Daoy (cell line): ENCODE measurements around the gene PDE6A. TPM values are rescaled to one million over a fixed set of nuclear protein-coding genes. Genes with fewer than 3 reads are reported as not detected.
"Not testable (repeated sequence)": the region's sequence is repeated elsewhere in the genome, so short reads cannot be mapped to it uniquely, and the experiment has no call there.

Experiments
- DNase-seq: peaks from one replicate; pipeline ENCODE4 v3.0.0-alpha.2; 2015; ENCODE audit warnings: low read depth
- total RNA-seq: library from RNA; depleted of rRNA; stranded (reverse); fragments of >200 nt; shearing (Covaris generic); gene quantifications from 2 replicates; pipeline ENCODE4 v1.2.3, GENCODE V29; 2014

PDE6A gene
- total RNA-seq, 1 experiment from 2014 or later, result not detected

DNA sequence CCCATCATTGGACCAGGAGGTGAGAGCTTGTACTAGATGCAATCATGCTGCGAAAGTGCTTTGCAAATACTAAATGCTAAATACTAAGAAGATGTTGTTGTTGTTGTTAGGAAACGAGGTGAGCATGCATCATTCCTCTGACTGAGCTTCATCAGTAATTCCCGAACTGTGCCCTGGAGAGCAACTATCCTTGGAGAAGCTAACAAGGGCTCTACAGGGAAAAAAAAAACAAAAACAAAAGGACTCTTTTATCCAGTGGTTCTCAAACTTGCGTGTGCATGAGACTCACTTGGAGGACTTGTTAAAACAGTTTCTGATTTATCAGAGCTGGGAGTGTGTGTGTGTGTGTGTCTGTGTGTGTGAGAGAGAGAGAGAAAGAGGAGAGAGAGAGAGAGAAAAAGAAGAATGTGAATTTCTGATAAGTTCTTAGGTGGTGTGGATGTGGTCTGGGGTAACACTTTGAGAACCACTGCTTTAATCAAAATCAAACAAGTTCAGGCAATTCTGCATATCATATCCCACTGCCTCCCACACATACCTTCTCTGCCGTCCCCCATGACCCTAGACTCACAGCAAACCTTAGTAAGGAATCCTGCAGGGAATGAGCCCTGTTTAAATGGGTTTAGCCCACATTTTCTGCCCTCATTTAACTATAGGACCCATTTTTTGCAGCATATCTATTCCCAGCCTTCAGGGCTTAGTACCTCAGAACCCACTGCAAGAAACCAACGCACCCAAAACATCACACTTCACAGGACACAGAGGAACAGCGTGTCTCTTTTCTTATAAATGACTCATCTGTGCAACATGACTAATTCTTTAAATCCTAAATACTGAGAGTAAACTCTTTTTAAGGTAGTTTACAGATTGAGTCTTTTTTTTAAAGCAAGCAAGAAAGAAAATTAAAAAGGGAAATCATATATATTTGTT is 48.9 kb downstream of the PDE6A start:
- DNase-seq, result peak; percentile 14

- no peak for DNase-seq
Observed at GRCh38 chr5:149894237-149894636, 50.4 kb downstream of the PDE6A start.

DNA sequence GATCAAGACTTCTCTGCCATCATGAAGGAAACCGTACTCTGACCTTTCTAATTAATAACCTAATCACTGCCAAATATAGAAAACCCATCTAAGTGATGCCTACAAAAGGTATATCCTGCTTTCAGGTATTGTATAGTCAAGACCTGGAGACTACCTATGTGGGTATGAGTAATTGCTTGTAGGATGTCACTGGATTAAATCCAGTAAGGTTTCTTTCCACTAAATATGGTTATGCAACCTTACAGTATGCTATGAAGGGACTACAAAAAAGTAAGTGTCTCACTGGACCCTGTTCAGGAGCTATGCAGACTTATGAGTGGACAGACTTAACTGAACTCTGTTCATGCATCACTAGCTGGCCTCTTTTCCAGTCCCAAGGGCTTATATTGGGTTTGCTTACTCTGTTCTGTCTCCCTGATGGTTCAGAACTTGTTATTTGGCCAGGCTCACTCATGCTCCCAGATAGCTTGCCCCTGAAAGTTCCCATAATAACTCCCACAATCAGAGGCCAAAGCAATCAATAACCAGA is 51.1 kb downstream of the PDE6A start:
- no peak for DNase-seq

DNA sequence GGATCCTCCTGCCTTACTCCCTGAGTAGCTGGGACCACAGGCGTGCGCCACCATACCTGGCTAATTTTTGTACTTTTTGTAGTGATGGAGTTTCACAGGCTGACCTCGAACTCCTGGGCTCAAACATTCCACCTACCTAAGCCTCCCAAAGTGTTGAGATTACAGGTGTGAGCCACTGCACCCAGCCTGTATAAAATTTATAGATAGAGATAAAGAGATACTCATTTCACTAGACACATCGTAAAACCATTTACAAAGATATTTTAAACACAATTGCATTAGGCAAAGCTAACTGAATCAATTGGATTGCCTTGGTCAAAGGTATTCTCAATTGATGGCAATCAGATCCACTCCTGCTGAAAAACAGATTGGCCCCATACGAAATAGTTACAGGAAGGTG is 52.0 kb downstream of the PDE6A start:
- no peak for DNase-seq

GRCh38 chr5:149888280-149888679 is 56.3 kb downstream of the PDE6A start:
- DNase-seq, result no peak

GRCh38 chr5:149887622-149888183 is 56.9 kb downstream of the PDE6A start:
- DNase-seq, result peak; percentile 86

DNA sequence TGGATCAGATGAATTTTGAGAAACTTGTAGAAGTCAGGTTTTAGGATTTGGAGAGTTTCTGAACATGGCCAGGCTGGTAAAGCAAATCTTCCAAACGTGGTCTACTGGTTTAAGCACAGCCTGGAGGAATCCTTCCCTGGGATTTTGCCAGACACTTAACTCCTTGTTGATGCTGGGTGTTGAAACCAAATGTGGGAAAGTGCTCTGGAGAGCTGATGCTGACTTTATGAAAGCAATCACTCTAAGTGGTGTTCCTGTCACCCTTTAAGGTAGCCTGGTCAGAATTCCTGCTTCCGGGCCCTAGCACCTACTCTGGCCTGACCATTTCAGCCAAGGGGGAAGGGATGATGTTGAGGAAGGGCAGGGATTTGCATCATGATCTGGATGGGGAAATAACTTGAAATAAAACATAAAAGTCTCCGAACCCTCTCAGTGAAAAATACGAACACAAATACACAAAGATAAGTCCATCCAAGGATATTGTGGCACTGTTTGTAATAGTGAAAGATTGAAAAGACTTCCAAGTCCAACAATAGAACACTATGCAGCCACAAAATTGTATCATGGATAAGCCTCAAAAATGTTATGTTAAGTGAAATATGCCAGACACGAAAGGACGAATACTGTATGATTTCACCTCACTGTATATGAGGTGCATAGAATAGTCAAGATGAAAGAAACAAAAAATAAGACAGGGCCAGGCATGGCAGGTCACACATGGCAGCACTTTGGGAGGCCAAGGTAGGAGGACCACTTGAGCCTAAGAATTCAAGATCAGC is 57.7 kb downstream of the PDE6A start:
- DNase-seq, result peak; percentile 66

- DNase-seq, result peak; percentile 66
Observed at GRCh38 chr5:149886060-149886459, 58.5 kb downstream of the PDE6A start.

DNA sequence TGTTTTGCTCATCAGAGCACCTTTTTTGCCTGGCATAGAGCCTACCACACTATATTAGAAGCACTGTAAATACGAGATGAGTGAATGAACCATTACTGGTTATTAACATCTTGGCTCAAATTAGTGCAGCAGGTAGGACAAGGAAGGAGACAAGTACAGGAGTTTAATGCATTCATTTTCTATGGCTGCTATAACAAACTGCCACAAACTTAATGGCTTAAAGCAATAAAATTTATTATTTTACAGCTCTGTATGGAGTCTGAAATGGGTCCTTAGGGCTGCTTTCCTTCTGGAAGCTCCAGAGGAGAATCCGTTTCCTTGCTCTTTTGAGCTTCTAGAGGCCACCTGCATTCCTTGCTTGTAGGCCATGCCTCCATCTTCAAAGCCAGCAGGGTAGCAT is 59.1 kb downstream of the PDE6A start:
- DNase-seq, result no peak

- no peak for DNase-seq
Observed at GRCh38 chr5:149883550-149883949, 61.0 kb downstream of the PDE6A start.

DNA sequence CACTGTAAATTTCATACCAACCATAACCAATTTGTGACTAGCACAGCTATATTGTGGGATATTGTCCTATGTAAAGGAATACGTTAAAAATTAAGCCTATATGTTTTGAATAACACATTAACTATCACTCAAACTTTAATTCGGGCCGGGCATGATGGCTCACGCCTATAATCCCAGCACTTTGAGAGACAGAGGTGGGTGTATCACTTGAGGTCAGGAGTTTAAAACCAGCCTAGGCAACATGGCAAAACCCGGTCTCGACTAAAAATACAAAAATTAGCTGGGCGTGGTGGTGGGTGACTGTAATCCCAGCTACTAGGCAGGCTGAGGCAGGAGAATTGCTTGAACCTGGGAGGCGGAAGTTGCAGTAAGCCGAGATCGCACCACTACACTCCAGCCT is 62.0 kb downstream of the PDE6A start:
- not testable (repeated sequence) for DNase-seq

GRCh38 chr5:149881874-149882273 is 62.7 kb downstream of the PDE6A start:
- DNase-seq, result no peak

- no peak for DNase-seq
Observed at GRCh38 chr5:149881069-149881622, 63.4 kb downstream of the PDE6A start.

DNA sequence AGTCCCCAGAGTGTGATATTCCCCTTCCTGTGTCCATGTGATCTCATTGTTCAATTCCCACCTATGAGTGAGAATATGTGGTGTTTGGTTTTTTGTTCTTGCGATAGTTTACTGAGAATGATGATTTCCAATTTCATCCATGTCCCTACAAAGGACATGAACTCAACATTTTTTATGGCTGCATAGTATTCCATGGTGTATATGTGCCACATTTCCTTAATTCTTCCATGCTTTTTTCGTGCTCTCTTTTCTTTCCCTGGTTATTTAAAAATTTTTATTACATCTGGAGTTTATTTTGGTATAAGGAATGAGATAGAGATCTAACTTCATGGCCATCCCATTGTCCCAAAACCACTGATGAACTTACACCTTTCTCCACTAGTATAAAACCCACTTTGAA is 65.0 kb downstream of the PDE6A start:
- not testable (repeated sequence) for DNase-seq

DNA sequence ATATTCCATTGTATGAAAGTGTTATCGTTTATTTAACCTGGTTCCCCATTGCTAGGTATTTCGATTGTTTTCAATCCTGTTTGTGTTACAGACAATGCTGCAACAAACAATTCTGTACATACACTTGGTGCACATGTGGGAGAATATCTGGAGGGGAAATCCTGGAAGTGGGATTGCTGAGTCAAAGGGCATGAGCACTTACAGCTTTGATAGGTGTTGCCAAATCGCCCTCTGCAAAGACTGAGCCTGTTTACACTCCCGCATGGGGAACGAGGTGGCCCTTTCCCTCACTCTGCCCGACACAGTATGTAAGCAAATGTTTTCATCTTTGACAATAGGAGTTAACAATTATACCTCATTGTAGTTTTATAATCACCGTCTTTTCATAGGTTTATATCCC is 66.2 kb downstream of the PDE6A start:
- peak; percentile 18 for DNase-seq

DNA sequence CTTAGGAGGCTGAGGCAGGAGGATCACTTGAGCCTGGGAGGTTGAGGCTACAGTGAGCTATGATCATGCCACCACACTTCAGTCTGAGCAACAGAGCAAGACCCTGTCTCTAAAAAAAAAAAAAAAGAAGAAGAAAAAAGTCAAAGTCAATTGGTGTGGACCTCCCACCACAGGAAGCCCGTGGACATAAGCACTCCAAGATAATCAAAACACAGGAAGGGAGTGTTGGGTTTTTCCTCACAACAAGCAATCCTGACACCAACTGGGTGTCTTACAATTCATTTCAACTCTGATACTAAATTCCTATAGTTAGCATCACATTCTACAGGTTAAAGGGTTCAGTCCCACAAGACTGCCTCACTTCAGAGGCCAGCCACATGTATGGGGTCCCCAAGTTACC is 70.7 kb downstream of the PDE6A start:
- DNase-seq, result no peak

- no peak for DNase-seq
Observed at GRCh38 chr5:149872351-149873040, 72.1 kb downstream of the PDE6A start.

- no peak for DNase-seq
Observed at GRCh38 chr5:149871471-149871870, 73.1 kb downstream of the PDE6A start.

DNA sequence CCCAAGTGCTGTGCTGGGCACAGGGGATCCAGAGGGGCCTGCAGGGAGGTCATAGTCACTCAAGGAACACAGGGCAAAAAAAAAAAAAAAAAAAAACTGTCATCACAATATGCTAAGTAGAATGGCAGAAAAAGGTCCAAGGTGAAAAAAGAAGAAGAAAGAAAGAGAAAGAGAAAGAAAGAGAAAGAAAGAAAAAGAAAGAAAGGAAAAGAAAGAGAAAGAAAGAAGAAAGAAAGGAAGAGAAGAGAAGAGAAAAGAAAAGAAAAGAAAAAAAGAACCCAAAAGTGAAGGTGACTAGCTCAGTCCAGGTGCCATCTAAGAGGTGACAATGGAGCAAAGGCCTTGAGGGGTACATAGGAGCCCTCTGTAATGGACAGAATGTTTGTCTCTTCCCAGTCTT is 73.9 kb downstream of the PDE6A start:
- DNase-seq, result no peak

DNA sequence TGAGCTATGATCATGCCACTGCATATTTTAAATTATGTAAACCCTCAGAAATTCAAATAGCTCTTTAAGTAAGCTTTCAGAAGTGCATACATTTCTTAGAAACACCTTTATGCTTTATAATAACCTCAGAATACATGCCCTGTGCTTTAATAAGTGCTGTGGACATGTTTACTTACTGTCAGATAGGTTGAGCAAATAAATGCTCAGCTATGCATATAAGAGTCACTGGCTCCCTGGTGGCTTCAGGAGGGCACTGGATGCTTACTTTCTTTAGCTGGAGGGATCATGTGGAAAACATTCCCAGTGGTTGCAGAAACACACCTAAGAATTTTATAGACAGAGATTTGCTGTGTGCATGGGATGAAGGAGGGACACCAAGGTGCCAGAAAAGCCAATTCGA is 74.4 kb downstream of the PDE6A start:
- DNase-seq, result no peak

- no peak for DNase-seq
Observed at GRCh38 chr5:149869411-149869821, 75.2 kb downstream of the PDE6A start.
